HG02938 (cell line): ENCODE measurements around the gene AMHR2.

Experiments
- ATAC-seq: cut with Tn5 transposase; IDR thresholded peaks from one replicate; pipeline ENCODE4 v1.9.1; 2021; ENCODE audit warnings: mild to moderate bottlenecking, moderate library complexity; ENCODE audit not compliant: unreplicated experiment

The AMHR2 gene

DNA sequence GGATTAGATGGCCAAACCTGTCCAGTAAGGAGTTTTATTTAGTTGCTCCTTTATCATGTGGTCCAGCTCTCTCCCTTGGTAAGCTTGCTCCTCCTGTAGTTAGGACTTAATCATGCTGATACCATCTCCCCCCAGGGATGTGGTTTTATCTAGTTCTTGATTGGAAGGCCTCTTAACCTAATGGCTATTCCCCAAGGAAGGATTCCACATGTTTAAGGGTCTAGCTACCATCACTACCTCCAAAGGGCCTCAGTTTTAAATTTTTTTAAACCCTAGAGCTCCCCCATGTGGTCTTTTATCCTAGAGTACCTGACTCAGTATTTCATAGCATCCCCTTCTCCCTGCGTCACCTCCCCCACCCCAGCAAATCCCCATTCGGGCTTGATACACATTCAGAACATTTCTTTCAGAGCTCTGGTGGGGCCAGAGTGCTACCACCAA, 53.1 kb downstream of the AMHR2 start:
- no peak for ATAC-seq

GRCh38 chr12:53478865-53479264, 55.2 kb downstream of the AMHR2 start:
- ATAC-seq = no peak

- no peak for ATAC-seq
Measured at GRCh38 chr12:53479331-53479730, 55.7 kb downstream of the AMHR2 start.

DNA sequence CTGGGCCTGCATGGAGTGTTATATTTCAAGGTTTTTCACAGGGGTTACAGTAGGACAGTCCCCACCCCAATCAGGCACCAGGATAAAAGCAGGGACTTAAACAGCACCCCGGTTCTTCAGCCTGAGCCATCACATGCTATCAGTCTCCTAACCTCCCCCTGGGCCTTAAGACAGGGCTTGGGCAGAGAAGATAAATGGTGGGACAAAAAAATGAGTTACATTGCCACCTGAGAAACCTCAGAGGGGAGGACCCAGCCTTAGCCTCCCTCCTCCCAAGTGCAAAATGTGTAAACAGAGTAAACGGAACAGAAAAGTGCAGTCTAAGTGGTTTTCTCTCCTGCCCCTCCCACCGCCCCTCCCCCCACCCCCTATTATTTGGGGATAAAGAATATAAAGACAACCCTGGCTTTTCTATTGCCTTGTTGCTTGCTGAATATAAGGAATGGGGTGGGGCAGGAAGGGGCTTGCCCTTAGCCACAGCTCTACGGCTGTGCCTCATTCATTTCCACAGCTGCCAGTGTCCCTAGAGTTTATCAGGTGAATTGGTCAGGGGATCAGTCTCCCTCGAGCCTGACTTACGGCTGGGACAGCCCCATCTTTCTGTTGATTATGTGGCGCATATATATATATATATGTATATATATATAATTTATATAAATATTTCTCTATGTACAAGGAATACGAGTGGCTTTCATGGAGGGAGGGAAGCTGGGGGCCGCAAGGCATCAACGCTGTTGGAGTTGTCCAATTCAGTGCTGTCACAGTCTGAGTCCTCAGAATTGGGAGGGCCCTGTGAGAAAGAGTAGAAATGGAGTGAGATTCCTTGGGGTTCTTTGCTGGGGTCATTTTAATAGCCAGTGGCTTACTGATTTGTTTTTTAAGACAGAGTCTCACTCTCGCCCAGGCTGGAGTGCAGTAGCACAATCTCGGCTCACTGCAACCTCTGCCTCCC, 57.1 kb downstream of the AMHR2 start:
- no peak for ATAC-seq
